ENCODE results near the gene SAMD3.

DNA sequence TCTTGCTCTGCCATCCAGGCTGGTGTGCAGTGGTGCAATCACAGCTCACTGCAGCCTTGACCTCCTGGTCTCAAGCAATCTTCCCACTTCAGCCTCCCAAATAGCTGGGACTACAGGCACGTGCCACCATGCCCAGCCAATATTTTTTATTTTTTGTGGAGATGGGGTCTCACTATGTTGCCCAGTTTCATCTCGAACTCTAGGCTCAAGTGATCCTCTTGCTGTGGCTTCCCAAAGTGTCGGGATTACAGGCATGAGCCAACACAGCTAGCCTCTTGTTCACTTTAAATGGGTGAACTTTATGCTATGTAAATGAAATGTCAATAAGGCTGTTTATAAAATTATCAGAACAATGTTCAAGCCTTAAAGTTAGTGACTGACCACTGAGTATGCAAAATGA, 37.1 kb downstream of the SAMD3 start:
- TF ChIP-seq, protein P1, sequence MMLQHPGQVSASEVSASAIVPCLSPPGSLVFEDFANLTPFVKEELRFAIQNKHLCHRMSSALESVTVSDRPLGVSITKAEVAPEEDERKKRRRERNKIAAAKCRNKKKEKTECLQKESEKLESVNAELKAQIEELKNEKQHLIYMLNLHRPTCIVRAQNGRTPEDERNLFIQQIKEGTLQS (IDR thresholded peaks at IDR 0.05), result no peak
- no peak for TF ChIP-seq TAF1 (conservative IDR thresholded peaks at IDR 0.05)
- no peak for TF ChIP-seq YY1 (IDR thresholded peaks at IDR 0.05)
- TF ChIP-seq, protein P2, sequence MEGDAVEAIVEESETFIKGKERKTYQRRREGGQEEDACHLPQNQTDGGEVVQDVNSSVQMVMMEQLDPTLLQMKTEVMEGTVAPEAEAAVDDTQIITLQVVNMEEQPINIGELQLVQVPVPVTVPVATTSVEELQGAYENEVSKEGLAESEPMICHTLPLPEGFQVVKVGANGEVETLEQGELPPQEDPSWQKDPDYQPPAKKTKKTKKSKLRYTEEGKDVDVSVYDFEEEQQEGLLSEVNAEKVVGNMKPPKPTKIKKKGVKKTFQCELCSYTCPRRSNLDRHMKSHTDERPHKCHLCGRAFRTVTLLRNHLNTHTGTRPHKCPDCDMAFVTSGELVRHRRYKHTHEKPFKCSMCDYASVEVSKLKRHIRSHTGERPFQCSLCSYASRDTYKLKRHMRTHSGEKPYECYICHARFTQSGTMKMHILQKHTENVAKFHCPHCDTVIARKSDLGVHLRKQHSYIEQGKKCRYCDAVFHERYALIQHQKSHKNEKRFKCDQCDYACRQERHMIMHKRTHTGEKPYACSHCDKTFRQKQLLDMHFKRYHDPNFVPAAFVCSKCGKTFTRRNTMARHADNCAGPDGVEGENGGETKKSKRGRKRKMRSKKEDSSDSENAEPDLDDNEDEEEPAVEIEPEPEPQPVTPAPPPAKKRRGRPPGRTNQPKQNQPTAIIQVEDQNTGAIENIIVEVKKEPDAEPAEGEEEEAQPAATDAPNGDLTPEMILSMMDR (IDR thresholded peaks at IDR 0.05; ENCODE audit: low read depth, low read length, missing input control), result no peak
- TF ChIP-seq, protein P3, sequence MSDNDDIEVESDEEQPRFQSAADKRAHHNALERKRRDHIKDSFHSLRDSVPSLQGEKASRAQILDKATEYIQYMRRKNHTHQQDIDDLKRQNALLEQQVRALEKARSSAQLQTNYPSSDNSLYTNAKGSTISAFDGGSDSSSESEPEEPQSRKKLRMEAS (IDR thresholded peaks at IDR 0.05), result no peak
